ENCODE results near the gene TOR4A.

DNA sequence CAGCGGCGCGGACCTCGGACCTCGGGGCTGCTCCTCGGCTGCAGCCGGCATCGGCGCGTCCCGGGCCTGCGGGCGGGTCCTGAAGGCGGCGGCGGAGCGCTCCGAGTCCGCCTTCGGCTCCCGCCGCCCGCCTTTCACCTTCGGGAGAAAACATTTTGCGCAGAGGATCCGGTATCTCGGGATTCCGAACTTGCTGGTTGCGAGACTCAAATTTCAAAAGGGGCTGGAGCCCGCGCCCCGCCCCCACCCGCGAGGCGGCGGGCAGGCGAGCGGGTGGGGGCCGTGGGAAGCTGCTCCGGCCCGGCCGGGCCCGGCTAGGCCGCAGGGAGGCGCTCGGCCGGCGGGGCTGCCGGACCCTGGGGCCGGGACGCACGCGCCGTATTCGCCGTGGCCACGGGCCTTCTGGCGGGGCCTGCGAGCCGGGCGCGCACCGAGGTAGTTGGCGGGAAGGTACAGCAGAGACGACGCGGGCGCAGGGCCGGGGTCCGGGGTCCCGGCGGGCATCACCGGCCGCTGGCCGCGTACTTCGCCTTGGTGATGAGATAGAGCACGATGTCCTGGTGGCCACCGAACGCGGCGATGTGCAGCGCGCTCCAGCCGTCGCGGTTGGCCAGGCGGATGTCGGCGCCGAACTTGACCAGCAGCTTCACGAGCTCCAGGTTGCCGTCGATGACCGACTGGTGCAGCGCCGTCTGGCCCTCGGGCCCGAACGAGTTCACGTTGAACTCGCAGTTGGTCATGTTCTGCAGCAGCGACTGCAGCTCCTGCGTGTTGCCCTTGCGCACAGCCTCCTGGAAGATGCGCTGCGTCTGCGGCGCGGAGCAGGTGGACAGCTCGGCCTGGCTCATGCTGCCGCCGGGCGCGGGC lies 23.8 kb downstream of the TOR4A start:
- TF ChIP-seq EZH2 (IDR thresholded peaks at IDR 0.05; ENCODE audit: insufficient read depth, poor library complexity, severe bottlenecking) (no peak), EZH2phosphoT487 (IDR thresholded peaks at IDR 0.05; ENCODE audit: insufficient read depth, low read depth) (0 out of 2 replicates have a peak, but pooled peaks have one; percentile 32)
